Testis (tissue), 3 donors: Measurements from ENCODE around the gene SLX4IP. TPM values are rescaled to one million over a fixed set of nuclear protein-coding genes. Genes with fewer than 3 reads are reported as not detected.
A peak's percentile ranks its signal among the peaks of the same experiment; 100 is the strongest.

Experiments used
- DNase-seq: peaks from one replicate; pipeline ENCODE4 v3.0.0-alpha.2; 2019
- H3K27ac ChIP-seq, 2 donors: fragments of 200-600 bp; sonication (generic); one replicate each; pipeline ENCODE4 v1.5.1; 2019
- H3K27me3 ChIP-seq: fragments of 200-600 bp; sonication (generic); one replicate; pipeline ENCODE4 v1.5.1; 2019
- H3K36me3 ChIP-seq: fragments of 200-600 bp; sonication (generic); one replicate; pipeline ENCODE4 v1.5.1; 2017; ENCODE audit warnings: low read depth; ENCODE audit errors: missing control alignments
- H3K4me1 ChIP-seq: fragments of 200-600 bp; sonication (generic); one replicate; pipeline ENCODE4 v1.5.1; 2019
- H3K4me3 ChIP-seq, 2 donors: fragments of 200-600 bp; sonication (generic); one replicate each; pipeline ENCODE4 v1.5.1; 2017 to 2019
- H3K9me3 ChIP-seq: fragments of 200-600 bp; sonication (generic); one replicate; pipeline ENCODE4 v1.5.1; 2017
- POLR2A ChIP-seq: fragments of 450-650 bp; IDR thresholded peaks from one replicate; pipeline ENCODE4 v1.6.1; 2017; ENCODE audit warnings: antibody characterized with exemption, mild to moderate bottlenecking, moderate library complexity
- WGBS, 2 donors: methylation state at CpG; one replicate each; pipeline ENCODE4 v1.1.5; 2018; 5-methylcytosine and 5-hydroxymethylcytosine counted together
- intact Hi-C: fragments of 100-400 bp; cut with DNase I; formaldehyde crosslinking; loops from one replicate; pipeline ENCODE4 v1.15.1; 2023; ENCODE audit warnings: low total_unique reads
- microRNA-seq, 2 donors: library from miRNA; unstranded; fragments of <30 nt; microRNA quantifications; one replicate each; pipeline ENCODE4, GENCODE V29; 2016; ENCODE audit warnings: borderline number of aligned reads in 2 of 2, borderline replicate concordance in 1 of 2
- polyA plus RNA-seq: library from polyadenylated mRNA; stranded (reverse); fragments of 350-450 nt; fragmentation: Illumina TruSeq; extraction: RNeasy Lipid Tissue Mini Kit (QIAGEN cat#74804); gene quantifications from one replicate; pipeline ENCODE4 v1.2.3, GENCODE V29; 2014; ENCODE audit warnings: low read depth, low replicate concordance; ENCODE audit not compliant: insufficient read depth
- small RNA-seq, 2 donors: library from RNA; depleted of rRNA; stranded (forward); fragments of <200 nt; gene quantifications; one replicate each; pipeline ENCODE3, GENCODE V24; 2016
- total RNA-seq, 2 donors: library from RNA; depleted of rRNA; stranded (reverse); fragments of >200 nt; gene quantifications; one replicate each; pipeline ENCODE4 v1.2.3, GENCODE V29; 2016
- TF ChIP-seq, protein P1 (sequence below), 3 experiments: fragments of 450-650 bp in 2 of 3; fragments of 200-600 bp in 1 of 3; sonication (generic) in 1 of 3; IDR thresholded peaks; one replicate each; pipeline ENCODE4 v1.5.1; 2016 to 2019; ENCODE audit warnings: antibody characterized with exemption in 3 of 3, mild to moderate bottlenecking in 2 of 3, moderate library complexity in 1 of 3

The SLX4IP gene
- total and polyA plus RNA-seq, 3 donors from 2014 or later: 3.8 to 10.8 (median 9.7) TPM

DNA sequence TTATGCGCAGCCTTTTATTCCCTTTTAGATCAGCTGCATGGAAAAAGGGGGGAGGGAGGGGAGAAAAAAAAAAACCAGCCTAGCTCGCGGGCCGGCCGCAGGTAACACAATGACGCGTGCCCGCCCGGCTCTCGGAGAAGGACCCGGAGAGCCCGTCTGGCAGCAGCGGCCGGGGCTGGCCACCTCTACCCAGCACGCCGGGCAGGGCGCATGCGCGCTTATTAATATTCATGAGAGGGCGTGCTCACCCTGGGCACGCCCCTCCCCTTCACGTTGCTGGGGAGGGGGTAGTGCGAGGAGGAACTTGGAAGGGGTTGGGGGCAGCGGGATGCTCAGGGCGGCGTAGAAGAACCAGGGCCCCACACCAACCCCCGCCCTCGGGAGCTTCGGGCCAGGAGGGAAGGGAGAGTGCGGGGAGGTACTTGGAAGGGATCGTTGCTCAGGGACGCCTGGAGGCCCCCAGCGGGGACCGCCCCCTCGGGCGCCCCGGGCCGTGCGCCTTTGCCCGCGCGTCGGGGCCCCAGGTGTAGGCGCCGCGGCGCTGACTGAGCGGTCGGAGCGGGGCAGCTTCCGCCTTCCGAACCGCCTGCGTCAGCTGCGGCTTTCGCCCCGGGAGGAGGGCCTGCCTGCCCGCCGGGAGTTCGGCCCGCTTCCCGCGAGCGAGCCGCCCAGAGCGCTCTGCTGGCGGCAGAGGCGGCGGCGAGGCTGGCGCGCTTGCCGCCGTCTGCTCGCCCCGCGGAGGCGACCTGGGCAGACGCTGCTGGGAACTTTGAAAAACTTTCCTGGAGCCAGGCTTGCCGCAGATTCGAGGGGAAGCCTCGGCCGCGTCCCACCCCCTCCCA, 239.0 kb downstream of the SLX4IP start, which contains the start of gene JAG1:
Gene JAG1 (minus strand): TSS at position 158 of the 842 bp plus-strand sequence. CDS start 469 bp downstream, outside the sequence.
- 1% methylated on average over 34 to 37 of the region's 84 CpGs for WGBS, 2 donors
- DNase-seq: peak; percentile 97
- TF ChIP-seq, protein P1, sequence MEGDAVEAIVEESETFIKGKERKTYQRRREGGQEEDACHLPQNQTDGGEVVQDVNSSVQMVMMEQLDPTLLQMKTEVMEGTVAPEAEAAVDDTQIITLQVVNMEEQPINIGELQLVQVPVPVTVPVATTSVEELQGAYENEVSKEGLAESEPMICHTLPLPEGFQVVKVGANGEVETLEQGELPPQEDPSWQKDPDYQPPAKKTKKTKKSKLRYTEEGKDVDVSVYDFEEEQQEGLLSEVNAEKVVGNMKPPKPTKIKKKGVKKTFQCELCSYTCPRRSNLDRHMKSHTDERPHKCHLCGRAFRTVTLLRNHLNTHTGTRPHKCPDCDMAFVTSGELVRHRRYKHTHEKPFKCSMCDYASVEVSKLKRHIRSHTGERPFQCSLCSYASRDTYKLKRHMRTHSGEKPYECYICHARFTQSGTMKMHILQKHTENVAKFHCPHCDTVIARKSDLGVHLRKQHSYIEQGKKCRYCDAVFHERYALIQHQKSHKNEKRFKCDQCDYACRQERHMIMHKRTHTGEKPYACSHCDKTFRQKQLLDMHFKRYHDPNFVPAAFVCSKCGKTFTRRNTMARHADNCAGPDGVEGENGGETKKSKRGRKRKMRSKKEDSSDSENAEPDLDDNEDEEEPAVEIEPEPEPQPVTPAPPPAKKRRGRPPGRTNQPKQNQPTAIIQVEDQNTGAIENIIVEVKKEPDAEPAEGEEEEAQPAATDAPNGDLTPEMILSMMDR (IDR thresholded peaks at IDR 0.05): no peak
- peak; percentile 53 for TF ChIP-seq POLR2A
- intact Hi-C loops: no loop called here
- Histone ChIP-seq H3K9me3 (no peaks in the 10 kb centered on the region), H3K4me3 (peak within 1 kb of the TSS; percentile 86 to 89), H3K27ac (peak within 1 kb of the TSS; percentile 94 to 98), H3K27me3 (no peaks in the 10 kb centered on the region), H3K4me1 (peaks cover 5% of the 10 kb centered on the region), H3K36me3 (no peaks in the 10 kb centered on the region)

DNA sequence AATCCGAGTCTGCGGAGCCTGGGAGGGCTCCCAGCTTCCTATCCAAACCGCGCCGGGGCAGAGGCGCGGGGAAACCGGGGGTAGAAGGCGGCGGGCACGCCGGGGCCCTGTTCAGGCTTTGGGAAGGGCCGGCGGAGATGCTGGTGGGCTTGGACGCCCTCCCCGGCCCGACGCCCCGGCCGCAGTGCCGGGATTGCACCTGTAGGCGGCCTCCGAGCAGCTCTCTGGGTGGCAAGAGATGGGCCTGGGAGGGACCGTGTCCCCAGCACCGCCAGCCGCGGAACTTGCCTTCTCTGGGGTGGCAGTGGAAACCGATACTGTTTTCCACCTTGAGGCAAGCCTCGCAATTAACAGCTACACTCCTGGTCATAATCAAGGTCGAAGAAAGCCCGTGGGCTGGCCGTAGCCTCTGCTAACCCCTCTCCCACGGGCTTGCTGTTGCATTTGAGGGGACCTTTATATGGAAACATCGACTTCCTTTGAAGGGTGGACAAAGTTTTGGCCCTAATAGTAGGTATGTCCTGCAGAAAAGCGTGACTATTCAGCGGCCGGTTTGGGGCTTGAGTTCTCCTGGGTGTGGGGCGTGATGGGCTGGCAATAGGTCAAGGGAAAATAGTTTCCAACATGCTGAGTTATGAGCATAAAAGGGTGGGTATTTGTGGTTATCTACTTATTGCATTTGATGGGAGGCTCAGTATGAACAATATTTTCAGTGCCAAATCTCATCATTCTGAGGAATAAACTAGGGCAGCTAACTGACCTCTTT, 239.8 kb downstream of the SLX4IP start:
- Histone ChIP-seq H3K36me3 (no peaks in the 10 kb centered on the region), H3K4me1 (peaks cover 5% of the 10 kb centered on the region), H3K9me3 (no peaks in the 10 kb centered on the region), H3K27ac (peak overlapping the region; percentile 94 to 98), H3K4me3 (peak overlapping the region; percentile 86 to 89), H3K27me3 (no peaks in the 10 kb centered on the region)
- DNase-seq: peak; percentile 83
- intact Hi-C loops: no loop called here
- TF ChIP-seq POLR2A: no peak
- TF ChIP-seq, protein P1 (IDR thresholded peaks at IDR 0.05): peak; percentile 71 to 80 (median 74)
- 2% methylated on average over 4 to 24 of the region's 38 CpGs for WGBS, 2 donors

DNA sequence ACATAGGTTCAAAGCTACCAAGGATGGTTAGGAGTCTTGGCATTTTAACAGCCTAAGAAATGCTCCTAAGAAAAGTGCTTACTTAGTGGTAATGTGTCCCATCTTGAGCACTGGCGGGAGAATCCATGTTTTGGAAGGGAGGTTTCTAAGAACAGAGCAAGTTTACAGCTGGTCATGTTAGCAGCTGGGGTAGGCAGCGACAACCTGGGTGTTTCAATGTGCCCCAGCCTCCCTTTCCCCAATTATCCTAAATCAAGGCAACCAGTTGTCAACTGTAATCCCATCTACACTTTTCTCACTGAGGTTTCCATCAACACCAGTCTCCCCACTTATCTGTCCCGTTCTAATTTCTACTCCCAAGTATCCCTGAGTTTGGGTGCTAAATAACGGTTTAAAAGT, 240.3 kb downstream of the SLX4IP start:
- no peak for DNase-seq
- intact Hi-C loops: no loop called here

DNA sequence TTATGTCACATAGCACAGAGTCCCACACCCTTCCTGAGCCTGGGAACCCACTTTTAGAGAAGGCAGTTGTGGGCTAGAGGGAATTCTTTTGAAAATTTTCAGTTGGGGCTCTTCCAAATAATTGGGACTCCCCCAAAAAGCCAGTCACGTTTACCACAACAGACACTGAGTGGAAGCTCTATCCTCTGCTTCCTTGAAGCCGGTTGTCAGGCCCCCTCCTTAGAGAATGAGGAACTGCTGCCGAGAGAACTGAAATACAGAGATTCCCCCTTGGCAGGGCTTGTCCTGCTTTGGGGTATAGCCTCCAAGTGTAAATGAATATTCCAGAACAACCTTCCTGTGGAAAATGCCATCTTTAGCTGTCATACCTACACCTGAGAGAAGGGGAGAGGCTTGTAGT, 241.4 kb downstream of the SLX4IP start:
- H3K4me3 ChIP-seq: no peak overlapping the region
- no peaks in the 10 kb centered on the region for H3K27me3 ChIP-seq
- H3K4me1 ChIP-seq: peaks cover 5% of the 10 kb centered on the region
- no peaks in the 10 kb centered on the region for H3K9me3 ChIP-seq
- no peaks in the 10 kb centered on the region for H3K36me3 ChIP-seq
- TF ChIP-seq, protein P1 (IDR thresholded peaks at IDR 0.05): no peak
- TF ChIP-seq POLR2A: no peak
- no peak for DNase-seq
- intact Hi-C loops: no loop called here
- 43 to 52% methylated on average over 3 of the region's 3 CpGs for WGBS, 2 donors
- no peak overlapping the region for H3K27ac ChIP-seq

More for the DNA sequence above, 240.3 kb downstream of the SLX4IP start:
- peaks cover 5% of the 10 kb centered on the region for H3K4me1 ChIP-seq
- H3K27ac ChIP-seq: peak overlapping the region in 1 of 2 donors; percentile 98
- no peaks in the 10 kb centered on the region for H3K27me3 ChIP-seq
- no peak overlapping the region for H3K4me3 ChIP-seq
- no peaks in the 10 kb centered on the region for H3K9me3 ChIP-seq
- TF ChIP-seq, protein P1 (IDR thresholded peaks at IDR 0.05): no peak
- TF ChIP-seq POLR2A: no peak
- H3K36me3 ChIP-seq: no peaks in the 10 kb centered on the region
- WGBS, 2 donors: 46 to 72% methylated on average over 4 of the region's 4 CpGs

Small RNAs within 50 kb of the gene (microRNA-seq; reads per million reads assigned to microRNA genes)
- gene MIR6870: 0 reads per million in 2 donors

Small RNAs within 50 kb of the gene (small RNA-seq; reads per million reads assigned to genes)
- 0 reads per million in 2 donors for gene MIR6870

Other genes with a start within 250 kb of the SLX4IP start
- 10 to 100 TPM; 11.3 to 13.7 TPM for gene SNAP25, start 216.5 kb upstream of the SLX4IP start, total RNA-seq
- gene SNAP25, start 216.5 kb upstream of the SLX4IP start, polyA plus RNA-seq: 8.0 TPM
- gene MKKS, start 1.1 kb upstream of the SLX4IP start, total RNA-seq: 10 to 100 TPM; 15.7 to 16.0 TPM
- 37.1 TPM for gene MKKS, start 1.1 kb upstream of the SLX4IP start, polyA plus RNA-seq
- gene JAG1, start 238.7 kb downstream of the SLX4IP start, total RNA-seq: 10 to 100 TPM; 24.7 to 30.6 TPM
- gene JAG1, start 238.7 kb downstream of the SLX4IP start, polyA plus RNA-seq: 17.4 TPM